ENCODE results near the gene OMP. TPM values are rescaled to one million over a fixed set of nuclear protein-coding genes. Genes with fewer than 3 reads are reported as not detected.
A peak's percentile ranks its signal among the peaks of the same experiment; 100 is the strongest.

OMP gene
- total RNA-seq, 1 donor from 2014 or later = not detected

- no peak overlapping the region for H3K27ac ChIP-seq (replicated peaks)
- H3K36me3 ChIP-seq = no peaks in the 10 kb centered on the region
- intact Hi-C loops (cut with micrococcal nuclease) = no loop called here
- peaks cover 14% of the 10 kb centered on the region for H3K27me3 ChIP-seq (ENCODE audit: low read depth)
- TF ChIP-seq CTCF (IDR thresholded peaks at IDR 0.05; ENCODE audit: borderline replicate concordance) = no peak
- no peaks in the 10 kb centered on the region for H3K9me3 ChIP-seq (replicated peaks)
- no peak overlapping the region for H3K4me3 ChIP-seq
- no peak for DNase-seq
- H3K4me1 ChIP-seq = peaks cover 46% of the 10 kb centered on the region
Measured at GRCh38 chr11:77136074-77136473, 33.4 kb downstream of the OMP start.

- Histone ChIP-seq H3K4me1 (peaks cover 37% of the 10 kb centered on the region), H3K4me3 (no peak overlapping the region), H3K36me3 (no peaks in the 10 kb centered on the region), H3K27ac (replicated peaks) (no peak overlapping the region), H3K27me3 (ENCODE audit: low read depth) (peaks cover 14% of the 10 kb centered on the region), H3K9me3 (replicated peaks) (no peaks in the 10 kb centered on the region)
- intact Hi-C loops (cut with micrococcal nuclease) = no loop called here
- TF ChIP-seq CTCF (IDR thresholded peaks at IDR 0.05; ENCODE audit: borderline replicate concordance) = no peak
- DNase-seq = no peak
Measured at GRCh38 chr11:77136784-77137420, 34.3 kb downstream of the OMP start.

- Histone ChIP-seq H3K27ac (replicated peaks) (no peak overlapping the region), H3K27me3 (ENCODE audit: low read depth) (peaks cover 14% of the 10 kb centered on the region), H3K4me3 (no peak overlapping the region), H3K36me3 (no peaks in the 10 kb centered on the region), H3K4me1 (peaks cover 34% of the 10 kb centered on the region), H3K9me3 (replicated peaks) (no peaks in the 10 kb centered on the region)
- intact Hi-C loops (cut with micrococcal nuclease) = no loop called here
- no peak for TF ChIP-seq CTCF (IDR thresholded peaks at IDR 0.05; ENCODE audit: borderline replicate concordance)
- no peak for DNase-seq
Measured at GRCh38 chr11:77137421-77137820, 34.8 kb downstream of the OMP start.

GRCh38 chr11:77138106-77138649, 35.5 kb downstream of the OMP start:
- DNase-seq = no peak
- H3K9me3 ChIP-seq (replicated peaks) = no peaks in the 10 kb centered on the region
- H3K27ac ChIP-seq (replicated peaks) = peak overlapping the region; percentile 10
- H3K36me3 ChIP-seq = no peaks in the 10 kb centered on the region
- intact Hi-C loops (cut with micrococcal nuclease) = no loop called here
- peaks cover 34% of the 10 kb centered on the region for H3K4me1 ChIP-seq
- H3K27me3 ChIP-seq (ENCODE audit: low read depth) = peaks cover 14% of the 10 kb centered on the region
- no peak for TF ChIP-seq CTCF (IDR thresholded peaks at IDR 0.05; ENCODE audit: borderline replicate concordance)
- H3K4me3 ChIP-seq = peak overlapping the region; percentile 15

- no peak for TF ChIP-seq CTCF (IDR thresholded peaks at IDR 0.05; ENCODE audit: borderline replicate concordance)
- intact Hi-C loops (cut with micrococcal nuclease) = no loop called here
- H3K4me3 ChIP-seq = no peak overlapping the region
- H3K4me1 ChIP-seq = peaks cover 34% of the 10 kb centered on the region
- peak overlapping the region; percentile 75 for H3K27ac ChIP-seq (replicated peaks)
- no peaks in the 10 kb centered on the region for H3K9me3 ChIP-seq (replicated peaks)
- peaks cover 14% of the 10 kb centered on the region for H3K27me3 ChIP-seq (ENCODE audit: low read depth)
- no peak for DNase-seq
- no peaks in the 10 kb centered on the region for H3K36me3 ChIP-seq
Measured at GRCh38 chr11:77139201-77139600, 36.6 kb downstream of the OMP start.
